Left renal pelvis (tissue), 4 donors: ENCODE data around the gene JAML. TPM values are rescaled to one million over a fixed set of nuclear protein-coding genes. Genes with fewer than 3 reads are reported as not detected.

Experiments
- DNase-seq, 4 donors: peaks; one replicate each; pipeline ENCODE4 v3.0.0-alpha.2; 2013; ENCODE audit warnings: low read depth in 4 of 4, low spot score in 3 of 4
- polyA plus RNA-seq, 4 donors: library from polyadenylated mRNA; unstranded; fragments of 120-200 nt; gene quantifications; one replicate each; pipeline ENCODE4 v1.2.1, GENCODE V29; 2013; ENCODE audit not compliant: insufficient read length in 4 of 4

Gene JAML, protein sequence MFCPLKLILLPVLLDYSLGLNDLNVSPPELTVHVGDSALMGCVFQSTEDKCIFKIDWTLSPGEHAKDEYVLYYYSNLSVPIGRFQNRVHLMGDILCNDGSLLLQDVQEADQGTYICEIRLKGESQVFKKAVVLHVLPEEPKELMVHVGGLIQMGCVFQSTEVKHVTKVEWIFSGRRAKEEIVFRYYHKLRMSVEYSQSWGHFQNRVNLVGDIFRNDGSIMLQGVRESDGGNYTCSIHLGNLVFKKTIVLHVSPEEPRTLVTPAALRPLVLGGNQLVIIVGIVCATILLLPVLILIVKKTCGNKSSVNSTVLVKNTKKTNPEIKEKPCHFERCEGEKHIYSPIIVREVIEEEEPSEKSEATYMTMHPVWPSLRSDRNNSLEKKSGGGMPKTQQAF
- 1 to 10 TPM; 2.1 to 3.1 (median 2.5) TPM for polyA plus RNA-seq

GRCh38 chr11:118224511-118225188 lies at the start of gene JAML:
TSS of gene JAML (minus strand) at chr11:118225011. CDS start at chr11:118214866, 10,145 bp downstream.
- no peak for DNase-seq

- no peak for DNase-seq
These were observed 49.4 kb upstream of the JAML start for GRCh38 chr11:118274186-118274585.

DNA sequence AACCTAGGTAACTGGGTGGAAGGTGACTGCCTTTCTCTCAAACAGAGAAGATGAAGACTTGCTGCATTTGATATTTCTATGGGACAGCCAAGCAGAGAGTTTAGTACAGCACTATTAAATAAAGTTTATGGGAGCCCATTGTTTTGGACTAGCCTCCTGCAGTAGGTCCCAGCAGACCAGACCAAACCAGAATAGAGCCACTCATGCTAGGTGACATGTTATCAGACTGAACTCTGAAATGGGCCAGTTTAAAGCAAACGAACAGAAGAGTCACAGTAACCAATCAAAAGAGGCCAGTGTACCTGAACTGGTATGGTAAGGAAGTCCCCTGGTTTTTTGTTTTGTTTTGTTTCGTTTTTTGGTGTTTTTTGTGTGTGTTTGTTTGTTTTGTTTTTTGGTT lies 47.2 kb upstream of the JAML start:
- DNase-seq, result no peak

DNA sequence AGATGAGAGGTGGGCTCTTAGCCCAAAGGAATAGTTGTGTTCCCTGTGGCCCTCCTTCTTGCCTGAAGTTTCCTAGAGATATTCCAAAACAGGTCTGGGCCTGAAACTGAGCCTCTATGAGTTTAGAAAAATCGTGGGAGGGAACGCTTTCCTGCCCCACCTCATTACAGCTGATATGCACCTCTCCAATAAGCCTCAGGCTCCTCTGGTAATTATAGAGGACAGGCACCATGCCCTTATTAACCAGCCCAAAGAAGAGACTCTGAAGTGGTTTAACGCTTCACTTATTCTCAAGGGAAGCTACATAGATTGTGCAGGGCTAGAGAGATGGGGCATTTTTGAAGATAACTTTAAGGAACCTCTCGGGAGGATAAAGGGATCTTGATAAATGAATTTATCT lies 42.7 kb upstream of the JAML start:
- no peak for DNase-seq

DNA sequence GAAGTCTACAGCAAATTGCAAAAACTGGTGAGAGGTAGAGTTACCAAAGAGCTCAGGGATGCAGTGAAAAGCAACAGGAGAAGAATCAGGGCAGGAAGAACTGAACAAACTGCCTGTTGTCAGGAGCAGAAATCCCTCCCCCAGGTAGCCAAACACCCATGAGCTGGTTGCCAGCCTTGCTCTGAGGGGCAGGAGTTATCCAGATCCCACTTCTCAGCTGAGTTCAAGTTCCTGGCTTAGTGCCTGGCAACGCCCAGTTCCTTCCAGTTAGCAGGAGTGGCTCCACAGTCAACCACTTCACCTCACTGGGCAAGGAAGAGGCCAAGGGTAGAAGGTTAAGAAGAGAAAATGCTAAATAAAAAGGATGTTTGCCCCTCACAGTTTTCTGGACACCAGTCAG lies 41.1 kb upstream of the JAML start:
- DNase-seq, result no peak

DNA sequence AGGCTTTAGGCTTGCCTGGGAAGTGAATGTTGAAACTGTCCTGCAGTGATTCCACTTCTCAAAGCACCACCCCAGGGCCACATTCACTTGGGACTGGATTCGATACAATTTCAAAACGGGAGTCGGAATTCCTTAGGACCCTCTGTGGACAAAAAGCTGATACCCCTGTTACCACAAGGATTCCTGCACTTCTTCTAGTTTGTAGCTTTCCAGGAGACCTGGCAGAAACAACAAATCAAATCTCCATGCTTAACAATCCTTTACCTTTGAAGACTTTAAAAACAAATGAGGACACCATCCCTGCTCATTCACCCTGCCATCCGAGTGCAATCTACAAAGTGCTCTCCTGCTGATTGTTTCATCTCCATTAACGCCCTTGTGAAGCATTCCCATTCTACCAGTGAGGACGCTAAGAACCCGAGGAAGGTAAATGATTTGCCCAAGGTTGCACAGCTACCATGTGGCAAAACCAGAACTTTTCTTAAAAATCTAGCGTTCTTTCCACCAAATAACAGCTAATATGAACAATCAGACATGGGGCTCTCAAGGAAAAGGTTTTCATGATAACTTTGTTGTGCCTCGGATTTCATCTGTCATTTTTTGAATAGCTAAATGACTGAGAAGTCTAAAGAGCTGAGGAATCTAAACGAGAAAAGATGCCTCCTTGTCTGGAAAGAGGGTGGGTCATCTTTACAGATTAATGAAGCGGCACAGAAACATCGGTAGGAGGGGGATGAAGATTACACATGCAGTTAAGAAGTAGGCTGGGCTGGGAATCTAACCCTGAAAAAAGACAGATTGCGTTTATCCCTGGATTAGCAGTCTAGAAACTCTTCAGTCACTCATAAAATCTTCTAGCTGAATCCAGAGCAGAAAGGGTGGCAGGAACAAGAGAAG lies 40.0 kb upstream of the JAML start:
- no peak for DNase-seq

DNA sequence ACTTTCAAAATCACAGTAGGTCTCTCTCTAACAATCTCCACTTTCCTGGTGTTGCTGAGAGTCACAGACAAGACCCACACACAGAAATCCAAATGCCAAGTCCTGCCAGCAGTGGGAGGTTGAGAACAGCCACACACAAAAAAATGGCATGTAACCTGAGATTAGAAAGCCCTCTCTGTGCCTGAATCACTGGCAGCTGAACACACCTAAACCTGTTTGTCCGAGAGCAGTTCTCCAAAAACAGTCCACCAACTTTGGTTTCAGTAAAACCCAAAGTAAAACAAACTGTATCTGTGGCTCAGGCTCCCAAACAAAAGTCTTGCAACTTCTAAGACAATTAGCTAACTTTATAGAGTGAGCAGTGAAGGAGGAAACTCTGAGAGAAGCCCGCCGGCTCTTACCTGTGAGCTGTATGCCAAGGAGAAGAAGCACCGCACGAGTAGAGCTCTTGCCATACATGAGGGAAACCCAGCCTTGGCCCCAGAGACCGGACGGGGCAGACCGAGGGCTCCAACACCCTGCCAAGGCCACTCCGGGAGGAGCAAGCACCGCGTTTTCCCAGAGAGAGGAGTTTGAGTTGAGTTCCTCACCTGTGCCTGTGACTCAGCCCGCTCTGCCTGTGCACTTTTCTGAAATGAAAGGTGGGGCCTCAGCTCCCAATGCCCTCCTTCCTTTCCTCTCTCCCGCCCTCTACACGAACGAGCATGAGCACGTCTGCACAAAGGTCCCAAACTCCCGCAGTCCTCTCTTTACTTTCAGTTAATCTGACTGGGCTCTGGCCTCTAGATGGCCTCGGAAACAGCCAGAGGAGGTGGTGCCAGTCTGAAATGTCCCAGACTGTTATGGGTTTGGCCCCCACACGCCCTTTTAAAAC lies 39.1 kb upstream of the JAML start, which contains the start of gene MPZL2:
Gene MPZL2 (minus strand): TSS at position 603 of the 874 bp plus-strand sequence. CDS start 144 bp downstream, at position 459.
- no peak for DNase-seq

DNA sequence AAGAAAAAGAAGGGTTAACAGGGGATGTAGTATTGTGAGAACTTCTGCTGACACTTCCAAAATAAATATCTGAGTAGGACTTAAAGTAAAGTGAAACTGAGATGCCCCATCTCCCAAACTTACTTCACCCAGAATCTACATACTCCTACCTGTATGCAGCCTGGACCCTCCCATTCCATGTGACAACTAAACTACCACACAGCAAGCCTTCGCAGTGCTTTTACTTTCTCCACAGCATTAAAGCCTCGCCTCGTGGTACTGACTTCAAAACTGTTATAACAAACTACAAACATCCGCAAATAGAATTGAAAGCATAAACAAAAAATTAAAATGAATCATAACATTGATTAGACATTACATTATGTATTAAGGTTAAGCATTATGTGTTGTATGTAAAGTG lies 38.3 kb upstream of the JAML start:
- DNase-seq, result no peak

GRCh38 chr11:118260353-118260752 lies 35.5 kb upstream of the JAML start:
- DNase-seq, result no peak

DNA sequence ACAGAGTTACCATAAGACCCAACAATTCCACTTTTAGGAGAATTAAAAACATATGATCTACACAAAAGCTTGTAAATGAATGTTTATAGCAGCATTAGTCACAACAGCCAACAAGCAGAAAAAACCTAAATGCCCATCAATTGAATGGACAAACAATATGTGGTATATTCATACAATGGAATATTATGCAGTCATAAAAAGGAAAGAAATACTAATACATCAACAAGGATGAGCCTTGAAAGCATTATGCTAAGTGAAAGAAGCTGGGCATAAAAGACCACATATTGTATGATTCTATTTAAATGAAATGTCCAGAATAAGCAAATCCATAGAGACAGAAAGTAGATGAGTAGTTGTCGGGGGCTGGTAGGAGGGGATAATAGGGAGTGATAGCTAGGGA lies 34.3 kb upstream of the JAML start:
- DNase-seq, result no peak

GRCh38 chr11:118258410-118258809 lies 33.6 kb upstream of the JAML start:
- no peak for DNase-seq

GRCh38 chr11:118252688-118253087 lies 27.9 kb upstream of the JAML start:
- no peak for DNase-seq

GRCh38 chr11:118251858-118252652 lies 27.2 kb upstream of the JAML start, which contains the start of gene MPZL3:
TSS of gene MPZL3 (minus strand) at chr11:118252365. CDS start at chr11:118252294, 71 bp downstream.
- peak; percentile 84 to 93 (median 90) for DNase-seq

GRCh38 chr11:118247041-118247440 lies 22.2 kb upstream of the JAML start:
- DNase-seq, result no peak

GRCh38 chr11:118245936-118246562 lies 21.2 kb upstream of the JAML start:
- DNase-seq, result no peak

GRCh38 chr11:118243993-118244762 lies 19.4 kb upstream of the JAML start:
- DNase-seq, result no peak

GRCh38 chr11:118243161-118243560 lies 18.4 kb upstream of the JAML start:
- DNase-seq, result no peak

DNA sequence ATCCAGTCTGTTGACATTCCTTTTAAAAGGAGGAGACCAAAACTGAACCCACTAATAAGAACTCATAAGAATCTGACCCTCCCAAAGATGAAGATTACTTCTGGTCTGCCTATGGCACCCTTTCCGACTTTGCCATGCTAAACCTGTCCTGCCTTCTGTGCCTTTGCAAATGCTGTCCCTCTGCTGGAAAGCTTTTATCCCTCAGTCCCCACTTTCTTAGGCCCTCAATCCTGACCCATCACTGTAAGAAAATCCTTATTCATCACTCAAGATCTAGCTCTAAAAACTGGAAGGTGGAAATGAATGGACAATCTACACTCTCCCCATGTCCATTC lies 16.9 kb upstream of the JAML start:
- DNase-seq, result no peak
